RWPE1 (cell line): ENCODE results near the gene CDC25A.

Source experiments
- CTCF ChIA-PET: fragments of 350-600 bp; sonication (Branson Sonifier 250); formaldehyde crosslinking; extraction: SDS; loops from one replicate; lab custom pipeline; 2021; lab: Yijun Ruan, JAX
- POLR2A ChIA-PET: fragments of 400-600 bp; formaldehyde crosslinking; extraction: SDS; loops from one replicate; lab custom pipeline; 2020; ENCODE audit warnings: antibody characterized with exemption; ENCODE audit not compliant: low non-redundant PET; lab: Yijun Ruan, JAX
- DNase-seq: peaks from one replicate; pipeline ENCODE4 v3.0.0; 2012; ENCODE audit warnings: low spot score
- H3K27ac ChIP-seq: fragments of 450-650 bp; 2 replicates; pipeline ENCODE4 v1.5.1; 2017
- TF ChIP-seq, protein P1 (sequence below): fragments of 450-650 bp; conservative IDR thresholded peaks from 2 replicates; pipeline ENCODE4 v1.5.1; 2017; ENCODE audit warnings: low read depth, mild to moderate bottlenecking

The CDC25A gene

DNA sequence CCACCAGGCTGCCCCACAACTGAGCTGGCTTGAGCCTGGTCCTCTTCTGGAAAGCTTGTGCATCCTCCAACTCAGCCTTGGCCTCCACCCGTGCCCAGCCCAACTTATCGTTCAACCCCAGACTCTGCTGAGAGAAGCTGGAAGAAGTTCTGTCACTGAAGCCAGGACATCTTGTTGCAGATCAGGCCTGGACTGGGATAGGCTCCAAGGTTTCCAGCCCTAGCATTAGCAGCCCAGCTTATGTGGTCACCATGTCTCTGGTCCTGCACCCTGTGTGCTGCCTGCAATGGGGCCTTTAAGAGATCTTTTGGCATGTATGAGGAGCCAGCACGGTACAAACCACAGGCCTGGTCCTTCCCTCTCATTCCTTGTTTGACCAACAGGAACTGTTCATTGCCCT lies 19.9 kb upstream of the CDC25A start:
- H3K27ac ChIP-seq, result no peak overlapping the region
- TF ChIP-seq, protein P1, sequence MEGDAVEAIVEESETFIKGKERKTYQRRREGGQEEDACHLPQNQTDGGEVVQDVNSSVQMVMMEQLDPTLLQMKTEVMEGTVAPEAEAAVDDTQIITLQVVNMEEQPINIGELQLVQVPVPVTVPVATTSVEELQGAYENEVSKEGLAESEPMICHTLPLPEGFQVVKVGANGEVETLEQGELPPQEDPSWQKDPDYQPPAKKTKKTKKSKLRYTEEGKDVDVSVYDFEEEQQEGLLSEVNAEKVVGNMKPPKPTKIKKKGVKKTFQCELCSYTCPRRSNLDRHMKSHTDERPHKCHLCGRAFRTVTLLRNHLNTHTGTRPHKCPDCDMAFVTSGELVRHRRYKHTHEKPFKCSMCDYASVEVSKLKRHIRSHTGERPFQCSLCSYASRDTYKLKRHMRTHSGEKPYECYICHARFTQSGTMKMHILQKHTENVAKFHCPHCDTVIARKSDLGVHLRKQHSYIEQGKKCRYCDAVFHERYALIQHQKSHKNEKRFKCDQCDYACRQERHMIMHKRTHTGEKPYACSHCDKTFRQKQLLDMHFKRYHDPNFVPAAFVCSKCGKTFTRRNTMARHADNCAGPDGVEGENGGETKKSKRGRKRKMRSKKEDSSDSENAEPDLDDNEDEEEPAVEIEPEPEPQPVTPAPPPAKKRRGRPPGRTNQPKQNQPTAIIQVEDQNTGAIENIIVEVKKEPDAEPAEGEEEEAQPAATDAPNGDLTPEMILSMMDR, result no peak
- POLR2A ChIA-PET, result no interaction called here
- CTCF ChIA-PET, result no interaction called here
- no peak for DNase-seq

DNA sequence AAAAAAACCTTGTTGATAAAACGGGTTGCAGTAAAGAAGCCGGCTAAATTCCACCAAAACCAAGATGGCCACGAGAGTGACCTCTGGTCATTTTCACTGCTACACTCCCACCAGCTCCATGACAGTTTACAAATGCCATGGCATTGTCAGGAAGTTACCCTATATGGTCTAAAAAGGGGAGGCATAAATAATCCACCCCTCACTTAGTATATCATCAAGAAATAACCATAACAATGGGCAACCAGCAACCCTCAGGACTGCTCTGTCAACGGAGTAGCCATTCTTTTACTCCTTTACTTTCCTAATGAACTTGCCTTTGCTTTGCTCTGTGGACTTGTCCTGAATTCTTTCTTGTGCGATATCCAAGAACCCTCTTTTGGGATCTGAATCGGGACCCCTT lies 14.4 kb upstream of the CDC25A start:
- no peak for DNase-seq
- ChIA-PET CTCF (no interaction called here), POLR2A (no interaction called here)
- no peak overlapping the region for H3K27ac ChIP-seq
- TF ChIP-seq, protein P1, result no peak

DNA sequence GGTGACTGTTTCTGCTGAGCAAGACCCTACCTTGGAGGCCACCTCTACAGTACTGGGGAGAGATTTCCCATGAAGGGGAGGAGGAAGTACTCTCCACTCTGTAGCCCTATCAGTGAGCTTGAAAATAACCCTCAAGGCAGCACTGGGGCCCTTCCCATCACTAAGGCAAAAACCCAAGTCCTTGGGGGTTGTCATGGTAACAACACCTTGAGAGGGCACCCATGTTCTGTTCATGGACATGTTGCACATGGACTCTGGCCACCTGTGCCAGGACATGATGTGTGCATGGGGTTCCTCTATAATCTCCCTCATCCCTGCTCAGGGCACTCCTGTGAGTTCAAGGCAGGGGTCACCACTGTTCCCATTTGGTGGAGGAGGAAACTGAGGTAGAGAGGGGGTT lies 10.9 kb upstream of the CDC25A start:
- POLR2A ChIA-PET, result no interaction called here
- TF ChIP-seq, protein P1, result no peak
- CTCF ChIA-PET, result interaction anchor here (0.6 kb wide), 1 partner anchor 1490 kb away, joined by 4 read pairs; the partner anchor contains the start of gene MST1

DNA sequence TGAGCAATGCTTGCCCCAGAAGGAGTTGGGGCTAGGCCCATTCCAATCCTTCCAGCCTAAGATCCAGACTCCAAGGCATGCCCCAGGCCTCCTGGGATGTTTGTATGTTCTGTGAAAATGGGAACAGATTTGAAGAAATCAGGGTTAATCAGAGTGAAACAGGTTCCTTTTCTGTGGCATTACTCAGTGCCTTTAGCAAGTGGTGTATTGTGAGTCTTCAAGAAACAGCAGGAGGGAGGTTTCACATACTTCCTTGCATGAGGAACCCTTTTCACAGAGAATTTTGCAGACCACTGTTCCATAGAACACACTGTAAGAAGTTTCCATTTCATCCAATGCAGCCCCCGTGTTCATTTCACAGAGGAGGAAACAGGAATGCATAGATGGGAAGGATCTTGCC lies 8.4 kb upstream of the CDC25A start:
- POLR2A ChIA-PET, result no interaction called here
- no peak for DNase-seq
- TF ChIP-seq, protein P1, result no peak
- H3K27ac ChIP-seq, result no peak overlapping the region
- CTCF ChIA-PET, result no interaction called here

More for the DNA sequence above, 10.9 kb upstream of the CDC25A start:
- DNase-seq, result no peak
- no peak overlapping the region for H3K27ac ChIP-seq

DNA sequence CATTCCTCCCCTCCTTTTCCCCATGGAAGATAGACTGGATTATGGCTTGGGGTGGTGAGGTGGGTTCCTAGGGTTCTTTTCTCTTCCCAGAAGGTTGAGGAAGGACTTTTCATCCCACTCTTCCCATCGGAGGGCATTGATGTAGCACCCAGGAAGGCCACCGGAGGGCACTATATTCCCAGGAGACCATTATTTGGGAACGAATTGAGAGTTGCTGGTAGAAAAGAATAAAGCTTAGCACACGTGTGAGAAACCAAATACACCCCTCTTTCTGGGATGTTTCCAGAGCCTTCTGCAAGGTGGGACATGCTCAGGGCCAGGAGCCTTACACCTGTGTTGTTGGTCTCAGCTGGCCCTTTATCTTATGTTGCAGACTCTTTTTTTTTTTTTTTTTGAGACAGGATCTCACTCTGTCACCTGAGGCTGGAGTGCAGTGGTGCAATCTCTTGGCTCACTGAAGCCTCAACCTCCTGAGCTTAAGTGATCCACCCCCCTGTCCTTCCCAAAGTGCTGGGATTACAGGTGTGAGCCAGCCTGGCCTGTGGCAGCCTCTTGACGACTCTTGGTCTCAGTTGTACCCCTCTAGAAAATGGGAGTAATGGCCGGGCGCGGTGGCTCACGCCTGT lies 6.3 kb upstream of the CDC25A start:
- ChIA-PET POLR2A (no interaction called here), CTCF (interaction anchor here (0.6 to 1.2 kb wide), 9 partner anchors 26 to 495 kb away, joined by 3 to 6 read pairs (median 4); no protein-coding TSS in a partner anchor)
- TF ChIP-seq, protein P1, result peak; percentile 83
- H3K27ac ChIP-seq, result peak overlapping the region; percentile 22; the same call in 1 of the 2 replicates
- DNase-seq, result peak; percentile 55

DNA sequence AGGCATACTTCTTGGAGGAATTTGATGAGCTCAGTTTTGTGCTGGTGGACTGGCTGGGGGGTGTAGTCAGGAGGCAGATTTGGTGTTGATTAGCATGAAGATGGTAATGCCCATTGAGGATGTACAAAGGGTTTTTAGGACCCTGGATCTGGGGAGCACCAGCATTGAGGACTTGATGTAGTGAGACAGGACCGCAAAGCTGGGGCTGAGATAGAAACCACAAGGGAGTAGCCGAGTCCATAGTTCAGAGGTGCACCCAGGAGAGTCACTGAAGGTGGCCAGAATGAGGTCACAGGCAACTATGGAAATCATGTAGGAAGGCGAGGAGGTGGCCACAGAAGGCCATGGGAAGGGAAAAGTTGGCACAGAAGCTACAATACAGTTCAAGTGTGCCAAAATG lies 2.7 kb upstream of the CDC25A start:
- H3K27ac ChIP-seq, result no peak overlapping the region
- ChIA-PET POLR2A (no interaction called here), CTCF (no interaction called here)
- no peak for DNase-seq
- TF ChIP-seq, protein P1, result no peak
